Activated T-cell treated with anti-CD3 and anti-CD28 coated beads, Interleukin-2, amount 50 U/mL, for 4 hours (primary cell): ENCODE measurements around the gene TWF1. TPM values are rescaled to one million over a fixed set of nuclear protein-coding genes. Genes with fewer than 3 reads are reported as not detected.

Experiments used
- ATAC-seq, 2 donors: fragments of 200-7000 bp; cut with Tn5 transposase; one replicate each; pipeline ENCODE4 v1.10.0; 2021
- DNase-seq: peaks from one replicate; pipeline ENCODE4 v3.0.0-alpha.2; 2020
- H3K27me3 Mint-ChIP-seq: one replicate; pipeline ENCODE4 v1.8.0; 2021; ENCODE audit warnings: low read depth, mixed read lengths
- H3K36me3 Mint-ChIP-seq: one replicate; pipeline ENCODE4 v1.8.0; 2022; ENCODE audit warnings: mixed read lengths; ENCODE audit not compliant: insufficient read depth
- H3K4me1 Mint-ChIP-seq: one replicate; pipeline ENCODE4 v1.8.0; 2021; ENCODE audit warnings: low read depth, mixed read lengths
- H3K4me3 Mint-ChIP-seq: one replicate; pipeline ENCODE4 v1.8.0; 2021; ENCODE audit warnings: mild to moderate bottlenecking, moderate library complexity, mixed read lengths
- H3K9me3 Mint-ChIP-seq: one replicate; pipeline ENCODE4 v1.8.0; 2021; ENCODE audit warnings: mixed read lengths
- total RNA-seq, 3 donors: library from RNA; stranded (reverse); gene quantifications; one replicate each; pipeline ENCODE4 v1.2.1, GENCODE V29; 2021

The TWF1 gene
- total RNA-seq, 3 donors from 2014 or later = 35.9 to 46.2 (median 40.7) TPM

DNA sequence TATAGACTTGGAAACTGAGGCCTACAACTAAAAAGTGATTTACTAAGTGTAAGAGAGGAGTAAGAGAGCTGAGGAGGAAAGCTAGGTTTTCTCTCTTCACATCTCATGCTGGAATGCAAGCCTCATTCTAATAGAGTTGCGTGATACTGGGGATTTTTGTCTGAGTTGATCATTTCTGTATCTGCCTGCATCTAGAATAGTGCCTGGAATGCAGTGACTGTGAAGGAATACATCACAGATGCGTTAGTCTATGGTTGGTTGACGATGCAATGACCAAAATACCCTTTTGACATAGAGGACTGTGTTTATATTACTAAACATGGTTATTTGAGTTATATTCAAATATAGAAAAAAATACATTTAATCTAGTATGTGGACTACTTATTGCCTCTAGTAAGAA lies 20.6 kb upstream of the TWF1 start:
- no peaks in the 10 kb centered on the region for H3K9me3 Mint-ChIP-seq
- peaks cover 6% of the 10 kb centered on the region for H3K4me1 Mint-ChIP-seq
- DNase-seq (no peak), ATAC-seq (no peak)
- no peak overlapping the region for H3K4me3 Mint-ChIP-seq
- no peaks in the 10 kb centered on the region for H3K27me3 Mint-ChIP-seq
- no peaks in the 10 kb centered on the region for H3K36me3 Mint-ChIP-seq

GRCh38 chr12:43824207-43824775 lies 18.2 kb upstream of the TWF1 start:
- ATAC-seq (no peak), DNase-seq (no peak)
- Mint-ChIP-seq H3K4me1 (no peaks in the 10 kb centered on the region), H3K27me3 (peaks cover 2% of the 10 kb centered on the region), H3K36me3 (no peaks in the 10 kb centered on the region), H3K9me3 (no peaks in the 10 kb centered on the region), H3K4me3 (no peak overlapping the region)

DNA sequence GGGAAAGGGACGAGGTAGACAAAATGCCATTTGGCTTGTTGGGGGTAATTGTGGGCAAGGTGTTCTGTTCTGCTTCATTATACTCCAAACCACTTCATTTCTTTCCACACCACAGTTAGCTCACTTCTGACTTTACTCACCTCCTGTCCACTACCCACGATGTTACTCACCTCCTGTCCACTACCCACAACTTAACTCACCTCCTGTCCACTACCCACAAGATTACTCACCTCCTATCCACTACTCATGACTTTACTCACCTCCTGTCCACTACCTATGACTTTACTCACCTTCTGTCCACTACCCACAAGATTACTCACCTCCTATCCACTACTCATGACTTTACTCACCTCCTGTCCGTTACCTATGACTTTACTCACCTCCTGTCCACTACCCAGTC lies 10.1 kb upstream of the TWF1 start:
- DNase-seq (no peak), ATAC-seq (peak; percentile 46 to 50)
- Mint-ChIP-seq H3K36me3 (no peaks in the 10 kb centered on the region), H3K27me3 (peaks cover 2% of the 10 kb centered on the region), H3K4me1 (peaks cover 25% of the 10 kb centered on the region), H3K4me3 (no peak overlapping the region), H3K9me3 (no peaks in the 10 kb centered on the region)

- H3K36me3 Mint-ChIP-seq = no peaks in the 10 kb centered on the region
- H3K27me3 Mint-ChIP-seq = peaks cover 2% of the 10 kb centered on the region
- peaks cover 28% of the 10 kb centered on the region for H3K4me1 Mint-ChIP-seq
- H3K4me3 Mint-ChIP-seq = no peak overlapping the region
- H3K9me3 Mint-ChIP-seq = no peaks in the 10 kb centered on the region
- no peak for ATAC-seq
- no peak for DNase-seq
Measured at GRCh38 chr12:43815416-43815815, 9.3 kb upstream of the TWF1 start.

- Mint-ChIP-seq H3K9me3 (no peaks in the 10 kb centered on the region), H3K4me3 (no peak overlapping the region), H3K27me3 (no peaks in the 10 kb centered on the region), H3K36me3 (no peaks in the 10 kb centered on the region), H3K4me1 (peaks cover 30% of the 10 kb centered on the region)
- DNase-seq (no peak), ATAC-seq (no peak)
Measured at GRCh38 chr12:43812926-43813325, 6.8 kb upstream of the TWF1 start.

DNA sequence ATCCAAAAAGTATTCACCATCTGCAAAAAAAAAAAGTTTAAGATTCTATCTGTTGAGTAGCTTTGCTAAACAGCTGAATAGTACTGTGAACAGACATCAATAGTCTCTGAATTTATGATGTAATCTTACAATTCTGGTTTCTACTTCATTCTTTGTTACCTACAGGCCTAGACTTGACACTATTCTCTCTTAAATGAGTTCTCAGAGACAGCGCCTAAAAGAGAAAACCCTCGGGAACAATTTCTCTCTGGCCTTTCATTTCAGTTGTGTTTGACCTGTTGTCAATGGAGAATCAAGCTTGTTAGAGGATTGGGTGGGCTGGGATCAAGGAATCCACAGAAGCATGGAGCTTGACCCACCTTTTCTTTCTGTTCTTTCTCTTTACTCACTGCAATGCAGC lies 5.9 kb upstream of the TWF1 start:
- peaks cover 36% of the 10 kb centered on the region for H3K4me1 Mint-ChIP-seq
- no peak for DNase-seq
- ATAC-seq = no peak
- H3K4me3 Mint-ChIP-seq = no peak overlapping the region
- no peaks in the 10 kb centered on the region for H3K36me3 Mint-ChIP-seq
- no peaks in the 10 kb centered on the region for H3K27me3 Mint-ChIP-seq
- no peaks in the 10 kb centered on the region for H3K9me3 Mint-ChIP-seq

- ATAC-seq (no peak), DNase-seq (no peak)
- Mint-ChIP-seq H3K36me3 (peaks cover 5% of the 10 kb centered on the region), H3K9me3 (no peaks in the 10 kb centered on the region), H3K4me1 (peaks cover 45% of the 10 kb centered on the region), H3K27me3 (no peaks in the 10 kb centered on the region), H3K4me3 (peak overlapping the region; percentile 100)
Measured at GRCh38 chr12:43807386-43807785, 1.3 kb upstream of the TWF1 start.

GRCh38 chr12:43806737-43807072 lies 588 bp upstream of the TWF1 start:
- Mint-ChIP-seq H3K36me3 (peaks cover 9% of the 10 kb centered on the region), H3K4me1 (peaks cover 43% of the 10 kb centered on the region), H3K4me3 (peak overlapping the region; percentile 100), H3K27me3 (no peaks in the 10 kb centered on the region), H3K9me3 (no peaks in the 10 kb centered on the region)
- DNase-seq = no peak
- ATAC-seq = no peak

DNA sequence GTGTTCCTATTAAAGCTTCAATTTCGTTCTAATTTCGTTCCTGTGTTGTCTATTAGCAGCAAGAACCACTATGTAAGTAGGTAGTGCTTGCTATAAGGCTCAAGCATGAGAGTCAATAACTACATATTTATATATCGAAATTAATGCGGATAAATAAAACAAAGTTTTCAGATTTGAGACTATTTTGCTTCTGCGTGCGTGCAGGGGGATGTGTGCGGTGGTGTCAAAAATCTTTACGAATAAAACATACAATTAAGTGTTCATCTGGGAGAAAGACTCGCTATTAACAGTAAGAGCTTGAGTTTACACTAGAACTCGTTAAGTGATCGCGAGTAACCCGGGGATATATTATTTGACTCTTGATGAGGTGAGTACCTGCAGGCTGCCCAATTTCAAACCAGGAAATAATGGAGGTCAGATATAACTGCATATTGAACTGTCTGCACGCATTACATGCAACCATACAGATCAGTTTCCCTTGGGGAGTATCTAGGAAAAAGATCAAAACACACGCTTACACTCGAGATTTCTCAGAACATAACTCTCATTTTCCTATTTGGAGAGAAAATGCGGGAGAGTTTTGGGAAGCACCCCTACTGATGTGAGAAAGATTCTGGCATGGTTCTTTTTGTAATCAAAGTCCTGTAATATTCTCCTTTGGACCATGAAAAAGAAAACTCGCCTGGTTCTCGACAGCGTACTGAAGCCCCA lies 813 bp downstream of the TWF1 start:
- H3K9me3 Mint-ChIP-seq = no peaks in the 10 kb centered on the region
- ATAC-seq (no peak), DNase-seq (no peak)
- H3K4me3 Mint-ChIP-seq = peak overlapping the region; percentile 100
- H3K36me3 Mint-ChIP-seq = peaks cover 14% of the 10 kb centered on the region
- H3K27me3 Mint-ChIP-seq = no peaks in the 10 kb centered on the region
- H3K4me1 Mint-ChIP-seq = peaks cover 38% of the 10 kb centered on the region

- Mint-ChIP-seq H3K36me3 (peaks cover 29% of the 10 kb centered on the region), H3K4me3 (no peak overlapping the region), H3K4me1 (peaks cover 8% of the 10 kb centered on the region), H3K27me3 (no peaks in the 10 kb centered on the region), H3K9me3 (no peaks in the 10 kb centered on the region)
- DNase-seq (no peak), ATAC-seq (no peak)
Measured at GRCh38 chr12:43797561-43798217, 8.4 kb downstream of the TWF1 start.

DNA sequence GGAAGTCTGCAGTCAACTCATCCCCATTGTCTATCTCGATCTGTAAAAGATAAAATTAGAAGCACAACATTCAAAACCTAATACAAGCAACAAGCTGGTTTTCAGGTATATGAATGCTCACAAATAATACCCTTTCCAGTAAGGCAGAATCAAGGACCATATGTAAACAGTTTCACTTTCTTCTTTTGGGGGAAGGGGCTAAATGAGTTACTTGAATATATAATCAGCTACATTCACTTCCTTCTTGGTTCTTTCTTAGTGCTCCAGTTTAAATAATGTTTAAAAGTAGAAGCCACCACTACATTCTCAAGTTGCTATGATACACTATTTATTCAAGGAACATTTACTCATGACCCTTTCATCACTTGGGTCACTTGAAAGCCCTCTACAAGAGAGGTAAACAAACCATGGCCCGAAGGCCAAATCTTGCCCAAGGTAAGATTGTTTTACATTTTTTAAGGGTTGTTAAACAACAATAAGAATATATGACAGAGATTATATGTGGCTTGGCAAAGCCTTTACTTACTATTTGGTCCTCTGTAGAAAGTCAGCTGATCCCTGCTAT lies 10.3 kb downstream of the TWF1 start:
- Mint-ChIP-seq H3K36me3 (peaks cover 22% of the 10 kb centered on the region), H3K4me1 (peaks cover 3% of the 10 kb centered on the region), H3K9me3 (no peaks in the 10 kb centered on the region), H3K4me3 (no peak overlapping the region), H3K27me3 (no peaks in the 10 kb centered on the region)
- DNase-seq (no peak), ATAC-seq (no peak)

GRCh38 chr12:43789941-43790340 lies 16.2 kb downstream of the TWF1 start:
- DNase-seq (no peak), ATAC-seq (no peak)
- Mint-ChIP-seq H3K4me1 (no peaks in the 10 kb centered on the region), H3K36me3 (peaks cover 11% of the 10 kb centered on the region), H3K4me3 (no peak overlapping the region), H3K27me3 (no peaks in the 10 kb centered on the region), H3K9me3 (no peaks in the 10 kb centered on the region)

DNA sequence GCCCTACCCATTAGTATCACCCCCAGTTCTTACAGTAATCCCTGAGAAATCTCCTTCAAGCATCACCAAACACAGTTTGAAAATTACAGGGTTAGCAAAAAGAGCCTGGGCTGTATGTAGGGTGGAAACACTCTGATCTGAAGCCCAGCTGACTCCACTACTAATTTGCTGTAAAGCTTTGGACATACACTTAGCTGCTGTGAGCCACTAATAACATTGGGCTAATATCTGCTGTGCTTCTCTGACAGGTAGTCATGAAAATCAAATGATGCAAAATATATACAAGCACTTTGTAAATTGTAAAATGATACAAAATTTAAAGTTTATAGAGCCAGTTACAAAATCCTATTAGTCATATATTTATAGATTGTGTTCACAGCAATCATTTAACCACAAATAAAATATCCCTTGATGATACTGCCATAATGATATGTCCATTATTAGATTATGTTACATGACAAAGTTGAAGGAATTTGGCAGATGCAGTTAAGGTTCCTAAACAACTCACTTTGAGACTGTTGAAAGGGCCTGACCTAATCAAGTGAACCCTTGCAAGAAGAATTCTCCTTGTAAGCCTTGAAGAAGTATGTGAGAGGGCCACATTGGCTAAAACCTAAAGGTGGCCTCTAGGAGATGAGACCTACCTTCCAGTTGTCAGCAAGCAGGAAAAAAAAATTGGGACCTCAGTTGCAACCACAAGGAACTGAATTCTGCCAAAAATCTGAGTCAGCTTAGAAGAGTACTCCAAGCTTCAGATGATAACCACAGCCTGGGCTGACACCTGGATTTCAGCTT lies 19.0 kb downstream of the TWF1 start:
- ATAC-seq (no peak), DNase-seq (no peak)
- no peak overlapping the region for H3K4me3 Mint-ChIP-seq
- no peaks in the 10 kb centered on the region for H3K27me3 Mint-ChIP-seq
- no peaks in the 10 kb centered on the region for H3K9me3 Mint-ChIP-seq
- H3K4me1 Mint-ChIP-seq = no peaks in the 10 kb centered on the region
- H3K36me3 Mint-ChIP-seq = peaks cover 17% of the 10 kb centered on the region

- no peaks in the 10 kb centered on the region for H3K9me3 Mint-ChIP-seq
- DNase-seq (no peak), ATAC-seq (peak; percentile 54 to 58)
- H3K27me3 Mint-ChIP-seq = no peaks in the 10 kb centered on the region
- H3K36me3 Mint-ChIP-seq = peaks cover 19% of the 10 kb centered on the region
- no peak overlapping the region for H3K4me3 Mint-ChIP-seq
- peaks cover 4% of the 10 kb centered on the region for H3K4me1 Mint-ChIP-seq
Measured at GRCh38 chr12:43776498-43776897, 29.6 kb downstream of the TWF1 start.
